Loucy (cell line): ENCODE data around the gene SFTA2.
"Not testable (repeated sequence)": the region's sequence is repeated elsewhere in the genome, so short reads cannot be mapped to it uniquely, and the experiment has no call there.

Experiments used
- H2AFZ ChIP-seq: fragments of 200-600 bp; sonication (generic); 2 replicates; pipeline ENCODE4 v1.6.0; 2016; ENCODE audit warnings: antibody characterized with exemption, mild to moderate bottlenecking, low read length, moderate library complexity
- H3F3A ChIP-seq: fragments of 200-600 bp; 2 replicates; pipeline ENCODE4 v1.6.0; 2016; ENCODE audit warnings: antibody characterized with exemption, low read depth, mild to moderate bottlenecking
- H3K27me3 ChIP-seq: fragments of 200-600 bp; sonication (generic); 2 replicates; pipeline ENCODE4 v1.6.1; 2014; ENCODE audit warnings: low read length, mild to moderate bottlenecking; ENCODE audit not compliant: insufficient read depth, poor library complexity, severe bottlenecking
- H3K36me3 ChIP-seq: fragments of 200-600 bp; sonication (generic); 2 replicates; pipeline ENCODE4 v1.6.1; 2016; ENCODE audit warnings: low read length; ENCODE audit not compliant: insufficient read depth
- H3K4me1 ChIP-seq: fragments of 200-600 bp; sonication (generic); 2 replicates; pipeline ENCODE4 v1.5.1; 2014; ENCODE audit warnings: low read length, mild to moderate bottlenecking; ENCODE audit not compliant: insufficient read depth, poor library complexity, severe bottlenecking
- H3K4me2 ChIP-seq: fragments of 200-600 bp; sonication (generic); 2 replicates; pipeline ENCODE4 v1.6.0; 2014; ENCODE audit warnings: antibody characterized with exemption, low read length, low read depth, mild to moderate bottlenecking; ENCODE audit not compliant: poor library complexity, severe bottlenecking
- H3K4me3 ChIP-seq: fragments of 200-600 bp; sonication (generic); 2 replicates; pipeline ENCODE4 v1.5.1; 2014; ENCODE audit warnings: low read length, mild to moderate bottlenecking, mixed read lengths; ENCODE audit not compliant: poor library complexity, severe bottlenecking
- H3K79me2 ChIP-seq: fragments of 200-600 bp; sonication (generic); 2 replicates; pipeline ENCODE4 v1.6.1; 2014; ENCODE audit warnings: low read length; ENCODE audit not compliant: insufficient read depth
- H3K9ac ChIP-seq: fragments of 200-600 bp; sonication (generic); 2 replicates; pipeline ENCODE4 v1.6.0; 2014; ENCODE audit warnings: mild to moderate bottlenecking, low read depth, low read length, moderate library complexity; ENCODE audit not compliant: poor library complexity, severe bottlenecking
- H3K9me2 ChIP-seq: fragments of 200-600 bp; sonication (generic); replicated peaks from 2 replicates; pipeline ENCODE4 v1.6.1; 2016; ENCODE audit warnings: low read depth, low read length, mixed read lengths
- H3K9me3 ChIP-seq: fragments of 200-600 bp; sonication (generic); 2 replicates; pipeline ENCODE4 v1.6.1; 2014; ENCODE audit warnings: mild to moderate bottlenecking, antibody characterized with exemption, low read length, low read depth; ENCODE audit not compliant: insufficient read depth
- H4K20me1 ChIP-seq: fragments of 200-600 bp; sonication (generic); 2 replicates; pipeline ENCODE4 v1.6.0; 2014; ENCODE audit warnings: antibody characterized with exemption, low read length, mild to moderate bottlenecking; ENCODE audit not compliant: insufficient read depth, poor library complexity, severe bottlenecking
- EZH2phosphoT487 ChIP-seq: fragments of 200-600 bp; IDR thresholded peaks from 2 replicates; pipeline ENCODE4 v1.6.1; 2018; ENCODE audit warnings: antibody characterized with exemption, mild to moderate bottlenecking, moderate library complexity, borderline replicate concordance
- TF ChIP-seq, protein P1 (sequence below): fragments of 200-600 bp; sonication (generic); conservative IDR thresholded peaks from 2 replicates; pipeline ENCODE4 v1.5.1; 2014; ENCODE audit warnings: mild to moderate bottlenecking, antibody characterized with exemption, low read length

The SFTA2 gene

GRCh38 chr6:30912746-30913520 is 19.0 kb downstream of the SFTA2 start:
- peaks cover 25% of the 10 kb centered on the region for H3K4me1 ChIP-seq
- no peak overlapping the region for H3K9ac ChIP-seq
- H3F3A ChIP-seq: no peaks in the 10 kb centered on the region
- no peak overlapping the region for H2AFZ ChIP-seq
- H3K9me3 ChIP-seq: no peaks in the 10 kb centered on the region
- H3K79me2 ChIP-seq: peaks cover 33% of the 10 kb centered on the region
- no peak overlapping the region for H3K4me3 ChIP-seq
- H3K36me3 ChIP-seq: no peaks in the 10 kb centered on the region; the same call in 1 of the 2 replicates
- no peaks in the 10 kb centered on the region for H3K27me3 ChIP-seq
- TF ChIP-seq, protein P1, sequence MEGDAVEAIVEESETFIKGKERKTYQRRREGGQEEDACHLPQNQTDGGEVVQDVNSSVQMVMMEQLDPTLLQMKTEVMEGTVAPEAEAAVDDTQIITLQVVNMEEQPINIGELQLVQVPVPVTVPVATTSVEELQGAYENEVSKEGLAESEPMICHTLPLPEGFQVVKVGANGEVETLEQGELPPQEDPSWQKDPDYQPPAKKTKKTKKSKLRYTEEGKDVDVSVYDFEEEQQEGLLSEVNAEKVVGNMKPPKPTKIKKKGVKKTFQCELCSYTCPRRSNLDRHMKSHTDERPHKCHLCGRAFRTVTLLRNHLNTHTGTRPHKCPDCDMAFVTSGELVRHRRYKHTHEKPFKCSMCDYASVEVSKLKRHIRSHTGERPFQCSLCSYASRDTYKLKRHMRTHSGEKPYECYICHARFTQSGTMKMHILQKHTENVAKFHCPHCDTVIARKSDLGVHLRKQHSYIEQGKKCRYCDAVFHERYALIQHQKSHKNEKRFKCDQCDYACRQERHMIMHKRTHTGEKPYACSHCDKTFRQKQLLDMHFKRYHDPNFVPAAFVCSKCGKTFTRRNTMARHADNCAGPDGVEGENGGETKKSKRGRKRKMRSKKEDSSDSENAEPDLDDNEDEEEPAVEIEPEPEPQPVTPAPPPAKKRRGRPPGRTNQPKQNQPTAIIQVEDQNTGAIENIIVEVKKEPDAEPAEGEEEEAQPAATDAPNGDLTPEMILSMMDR: no peak
- TF ChIP-seq EZH2phosphoT487: no peak
- no peaks in the 10 kb centered on the region for H4K20me1 ChIP-seq
- H3K4me2 ChIP-seq: no peak overlapping the region
- H3K9me2 ChIP-seq: no peaks in the 10 kb centered on the region

DNA sequence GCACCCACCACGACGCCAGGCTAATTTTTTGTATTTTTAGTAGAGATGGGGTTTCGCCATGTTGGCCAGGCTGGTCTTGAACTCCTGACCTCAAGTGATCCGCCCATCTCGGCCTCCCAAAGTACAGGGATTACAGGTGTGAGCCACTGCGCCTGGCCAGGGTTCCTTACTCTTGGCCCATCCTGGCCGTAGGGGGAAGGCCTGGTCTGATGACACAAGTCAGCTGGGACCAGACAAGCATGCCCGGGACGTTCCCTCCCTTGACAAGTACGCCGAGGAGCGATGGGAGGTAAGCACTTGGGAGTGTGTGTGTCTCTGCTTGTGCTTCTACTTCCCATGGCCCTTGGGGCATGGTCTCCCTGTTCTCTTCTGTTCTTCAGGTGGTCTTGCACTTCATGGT is 21.5 kb downstream of the SFTA2 start:
- H2AFZ ChIP-seq, H3K27me3 ChIP-seq, H3K4me2 ChIP-seq, H3K36me3 ChIP-seq, H4K20me1 ChIP-seq, H3K9me2 ChIP-seq, H3K9me3 ChIP-seq, H3K4me3 ChIP-seq, H3K9ac ChIP-seq, H3F3A ChIP-seq: not testable (repeated sequence)
- H3K79me2 ChIP-seq: peaks cover 27% of the 10 kb centered on the region
- H3K4me1 ChIP-seq: peaks cover 15% of the 10 kb centered on the region

GRCh38 chr6:30908700-30909099 is 23.3 kb downstream of the SFTA2 start:
- H3K9me2 ChIP-seq: no peaks in the 10 kb centered on the region
- peak overlapping the region; percentile 92 for H3K9ac ChIP-seq
- H3K27me3 ChIP-seq: no peaks in the 10 kb centered on the region
- peak overlapping the region; percentile 95 for H3K4me3 ChIP-seq
- H3F3A ChIP-seq: no peaks in the 10 kb centered on the region
- H3K4me1 ChIP-seq: peaks cover 4% of the 10 kb centered on the region
- H3K4me2 ChIP-seq: peak overlapping the region; percentile 80
- H4K20me1 ChIP-seq: no peaks in the 10 kb centered on the region
- no peaks in the 10 kb centered on the region for H3K36me3 ChIP-seq
- H3K9me3 ChIP-seq: no peaks in the 10 kb centered on the region
- no peak overlapping the region for H2AFZ ChIP-seq
- H3K79me2 ChIP-seq: peaks cover 20% of the 10 kb centered on the region
- TF ChIP-seq EZH2phosphoT487: no peak
- TF ChIP-seq, protein P1: no peak
